ENCODE results near the gene SLC2A6. TPM values are rescaled to one million over a fixed set of nuclear protein-coding genes. Genes with fewer than 3 reads are reported as not detected.
A peak's percentile ranks its signal among the peaks of the same experiment; 100 is the strongest.

SLC2A6 gene
- total and polyA plus RNA-seq, 4 donors: 5.7 to 26.3 (median 20.3) TPM

GRCh38 chr9:133443982-133444381 lies 34.9 kb downstream of the SLC2A6 start:
- no peak overlapping the region for H3K4me3 ChIP-seq (ENCODE audit: low read depth, low read length)
- H3K36me3 ChIP-seq (ENCODE audit: control insufficient read depth, insufficient read depth, low read length): peaks cover 44% of the 10 kb centered on the region
- 82% methylated on average over 6 of the region's 8 CpGs for WGBS (ENCODE audit: insufficient coverage)

DNA sequence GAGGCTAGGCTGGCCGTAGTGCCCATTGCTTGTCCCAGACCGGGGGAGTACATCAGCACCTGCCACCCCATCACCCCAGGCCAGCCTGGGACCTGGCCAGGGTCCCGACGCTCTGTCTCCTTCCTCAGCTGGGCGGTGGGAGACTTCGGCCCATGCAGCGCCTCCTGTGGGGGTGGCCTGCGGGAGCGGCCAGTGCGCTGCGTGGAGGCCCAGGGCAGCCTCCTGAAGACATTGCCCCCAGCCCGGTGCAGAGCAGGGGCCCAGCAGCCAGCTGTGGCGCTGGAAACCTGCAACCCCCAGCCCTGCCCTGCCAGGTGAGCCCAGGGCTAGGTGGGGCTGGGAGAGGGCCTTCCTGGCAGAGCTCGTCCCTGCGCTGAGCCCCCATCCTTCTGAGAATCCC lies 35.7 kb downstream of the SLC2A6 start:
- Histone ChIP-seq H3K27ac (ENCODE audit: low read depth, low read length) (no peak overlapping the region), H3K9me3 (ENCODE audit: control insufficient read depth, insufficient read depth, low read length) (no peaks in the 10 kb centered on the region), H3K36me3 (ENCODE audit: control insufficient read depth, insufficient read depth, low read length) (peaks cover 42% of the 10 kb centered on the region), H3K27me3 (ENCODE audit: control insufficient read depth, insufficient read depth, low read length) (no peaks in the 10 kb centered on the region), H3K4me1 (ENCODE audit: control insufficient read depth, insufficient read depth, low read length) (no peaks in the 10 kb centered on the region), H3K4me3 (ENCODE audit: low read depth, low read length) (no peak overlapping the region)
- WGBS (ENCODE audit: insufficient coverage): 90% methylated on average over 12 of the region's 15 CpGs
- no peak for DNase-seq (ENCODE audit: low read depth in 4 of 6, low spot score in 6 of 6)

More at GRCh38 chr9:133443982-133444381, 34.9 kb downstream of the SLC2A6 start:
- no peaks in the 10 kb centered on the region for H3K27me3 ChIP-seq (ENCODE audit: control insufficient read depth, insufficient read depth, low read length)
- no peaks in the 10 kb centered on the region for H3K9me3 ChIP-seq (ENCODE audit: control insufficient read depth, insufficient read depth, low read length)
- H3K27ac ChIP-seq (ENCODE audit: low read depth, low read length): no peak overlapping the region
- DNase-seq (ENCODE audit: low read depth in 4 of 6, low spot score in 6 of 6): no peak
- no peaks in the 10 kb centered on the region for H3K4me1 ChIP-seq (ENCODE audit: control insufficient read depth, insufficient read depth, low read length)

DNA sequence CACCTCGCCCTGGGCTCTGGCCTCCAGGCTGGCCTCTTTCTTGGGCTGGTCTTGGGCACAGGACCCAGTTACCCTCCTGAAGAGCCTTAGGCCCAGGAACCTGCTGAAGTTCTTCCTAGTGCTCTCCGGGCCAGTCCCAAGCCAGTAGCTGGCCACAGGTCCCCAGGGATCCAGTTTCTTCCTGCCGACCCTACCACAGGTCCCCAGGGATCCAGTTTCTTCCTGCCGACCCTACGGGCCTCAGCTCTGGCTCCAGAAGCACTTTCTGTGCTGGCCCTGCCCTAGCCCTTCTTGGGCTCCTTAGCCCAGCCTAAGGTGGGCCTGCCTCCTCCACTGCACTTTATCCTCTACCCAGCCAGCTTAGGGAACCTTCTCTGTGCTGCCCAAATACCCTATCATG lies 37.3 kb downstream of the SLC2A6 start:
- DNase-seq (ENCODE audit: low read depth in 4 of 6, low spot score in 6 of 6): no peak
- H3K4me3 ChIP-seq (ENCODE audit: low read depth, low read length): no peak overlapping the region
- H3K4me1 ChIP-seq (ENCODE audit: control insufficient read depth, insufficient read depth, low read length): no peaks in the 10 kb centered on the region
- no peaks in the 10 kb centered on the region for H3K9me3 ChIP-seq (ENCODE audit: control insufficient read depth, insufficient read depth, low read length)
- H3K36me3 ChIP-seq (ENCODE audit: control insufficient read depth, insufficient read depth, low read length): peaks cover 48% of the 10 kb centered on the region
- no peaks in the 10 kb centered on the region for H3K27me3 ChIP-seq (ENCODE audit: control insufficient read depth, insufficient read depth, low read length)
- WGBS (ENCODE audit: insufficient coverage): 82% methylated on average over 5 of the region's 5 CpGs
- H3K27ac ChIP-seq (ENCODE audit: low read depth, low read length): no peak overlapping the region

DNA sequence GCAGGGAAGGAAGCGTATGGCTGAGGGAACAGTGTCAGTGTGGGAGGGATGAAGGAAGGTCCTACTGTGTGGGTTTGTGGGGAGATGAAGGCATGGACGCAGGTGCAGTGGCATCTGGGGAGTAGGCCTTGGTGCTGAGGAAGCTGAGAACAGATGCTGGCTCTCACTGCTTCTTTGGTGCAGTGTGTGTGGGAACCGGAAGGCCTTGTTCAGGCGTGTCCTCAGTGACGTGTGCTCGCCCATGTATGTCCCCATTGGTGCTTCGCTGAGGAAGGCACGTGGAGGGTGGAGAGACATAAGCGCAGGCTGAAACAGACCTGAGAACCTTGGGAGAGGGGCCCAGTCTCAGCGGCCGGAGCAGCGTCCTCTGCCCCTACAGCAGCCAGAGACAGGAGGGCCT lies 38.0 kb downstream of the SLC2A6 start:
- Histone ChIP-seq H3K4me1 (ENCODE audit: control insufficient read depth, insufficient read depth, low read length) (no peaks in the 10 kb centered on the region), H3K27ac (ENCODE audit: low read depth, low read length) (no peak overlapping the region), H3K27me3 (ENCODE audit: control insufficient read depth, insufficient read depth, low read length) (no peaks in the 10 kb centered on the region), H3K9me3 (ENCODE audit: control insufficient read depth, insufficient read depth, low read length) (no peaks in the 10 kb centered on the region), H3K36me3 (ENCODE audit: control insufficient read depth, insufficient read depth, low read length) (peaks cover 48% of the 10 kb centered on the region), H3K4me3 (ENCODE audit: low read depth, low read length) (no peak overlapping the region)
- WGBS (ENCODE audit: insufficient coverage): 95% methylated on average over 8 of the region's 12 CpGs
- DNase-seq (ENCODE audit: low read depth in 4 of 6, low spot score in 6 of 6): no peak

DNA sequence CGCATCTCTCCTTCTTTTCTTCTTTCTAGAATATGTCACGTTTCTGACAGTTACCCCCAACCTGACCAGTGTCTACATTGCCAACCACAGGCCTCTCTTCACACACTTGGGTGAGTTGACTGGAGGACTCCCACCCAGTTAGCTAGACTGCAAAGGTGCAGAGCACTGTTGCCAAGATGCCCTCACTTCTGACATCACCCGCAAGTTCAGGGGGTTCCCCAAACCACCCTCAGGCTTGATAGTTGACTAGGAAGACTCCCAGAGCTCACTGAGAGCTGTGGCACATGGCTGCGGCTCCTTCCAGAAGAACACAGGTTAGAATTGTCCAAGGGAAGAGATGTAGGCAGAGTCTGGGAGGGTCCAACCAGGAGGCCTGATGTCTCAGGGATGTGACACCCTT lies 39.6 kb downstream of the SLC2A6 start:
- no peaks in the 10 kb centered on the region for H3K4me1 ChIP-seq (ENCODE audit: control insufficient read depth, insufficient read depth, low read length)
- no peak overlapping the region for H3K4me3 ChIP-seq (ENCODE audit: low read depth, low read length)
- H3K27ac ChIP-seq (ENCODE audit: low read depth, low read length): no peak overlapping the region
- H3K27me3 ChIP-seq (ENCODE audit: control insufficient read depth, insufficient read depth, low read length): no peaks in the 10 kb centered on the region
- no peak for DNase-seq (ENCODE audit: low read depth in 4 of 6, low spot score in 6 of 6)
- 100% methylated on average over 2 of the region's 4 CpGs for WGBS (ENCODE audit: insufficient coverage)
- peaks cover 41% of the 10 kb centered on the region for H3K36me3 ChIP-seq (ENCODE audit: control insufficient read depth, insufficient read depth, low read length)
- H3K9me3 ChIP-seq (ENCODE audit: control insufficient read depth, insufficient read depth, low read length): no peaks in the 10 kb centered on the region

DNA sequence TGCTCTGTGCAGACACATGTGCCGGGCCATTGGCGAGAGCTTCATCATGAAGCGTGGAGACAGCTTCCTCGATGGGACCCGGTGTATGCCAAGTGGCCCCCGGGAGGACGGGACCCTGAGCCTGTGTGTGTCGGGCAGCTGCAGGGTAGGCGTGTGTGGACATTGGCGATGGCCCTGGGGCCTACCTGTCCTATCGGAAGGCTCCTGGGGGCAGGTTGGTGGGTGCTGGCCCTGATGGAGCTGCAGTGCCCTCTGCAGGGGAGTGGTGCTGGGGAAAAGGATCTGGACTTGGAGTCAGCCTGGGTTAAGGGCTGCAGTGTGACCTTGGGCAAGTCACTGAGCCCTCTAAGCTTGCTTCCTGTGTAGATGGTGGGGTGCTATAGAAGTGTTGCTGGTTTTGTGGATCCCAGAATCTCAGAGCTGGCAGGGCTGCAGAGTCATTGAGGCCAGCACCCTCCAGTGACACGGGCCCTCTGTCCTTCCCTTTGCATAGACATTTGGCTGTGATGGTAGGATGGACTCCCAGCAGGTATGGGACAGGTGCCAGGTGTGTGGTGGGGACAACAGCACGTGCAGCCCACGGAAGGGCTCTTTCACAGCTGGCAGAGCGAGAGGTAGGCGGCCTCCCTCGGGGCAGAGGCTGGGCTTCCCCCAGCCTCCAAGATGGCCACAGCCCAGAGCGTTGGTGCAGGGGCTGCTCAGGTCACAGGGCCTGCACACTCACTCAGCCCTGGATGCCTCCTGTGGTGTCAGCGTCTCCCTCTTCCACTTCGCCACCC lies 41.0 kb downstream of the SLC2A6 start:
- Histone ChIP-seq H3K36me3 (ENCODE audit: control insufficient read depth, insufficient read depth, low read length) (peaks cover 40% of the 10 kb centered on the region), H3K4me1 (ENCODE audit: control insufficient read depth, insufficient read depth, low read length) (no peaks in the 10 kb centered on the region), H3K9me3 (ENCODE audit: control insufficient read depth, insufficient read depth, low read length) (no peaks in the 10 kb centered on the region), H3K4me3 (ENCODE audit: low read depth, low read length) (no peak overlapping the region), H3K27ac (ENCODE audit: low read depth, low read length) (no peak overlapping the region), H3K27me3 (ENCODE audit: control insufficient read depth, insufficient read depth, low read length) (no peaks in the 10 kb centered on the region)
- DNase-seq (ENCODE audit: low read depth in 4 of 6, low spot score in 6 of 6): no peak
- 89% methylated on average over 20 of the region's 20 CpGs for WGBS (ENCODE audit: insufficient coverage)

- Histone ChIP-seq H3K27me3 (ENCODE audit: control insufficient read depth, insufficient read depth, low read length) (no peaks in the 10 kb centered on the region), H3K27ac (ENCODE audit: low read depth, low read length) (no peak overlapping the region), H3K4me3 (ENCODE audit: low read depth, low read length) (no peak overlapping the region), H3K36me3 (ENCODE audit: control insufficient read depth, insufficient read depth, low read length) (peaks cover 36% of the 10 kb centered on the region), H3K9me3 (ENCODE audit: control insufficient read depth, insufficient read depth, low read length) (no peaks in the 10 kb centered on the region), H3K4me1 (ENCODE audit: control insufficient read depth, insufficient read depth, low read length) (no peaks in the 10 kb centered on the region)
- WGBS (ENCODE audit: insufficient coverage): 70% methylated on average over 5 of the region's 16 CpGs
- no peak for DNase-seq (ENCODE audit: low read depth in 4 of 6, low spot score in 6 of 6)
These were observed 42.2 kb downstream of the SLC2A6 start for GRCh38 chr9:133436681-133437080.

GRCh38 chr9:133433351-133433843 lies 45.5 kb downstream of the SLC2A6 start:
- Histone ChIP-seq H3K4me1 (ENCODE audit: control insufficient read depth, insufficient read depth, low read length) (peaks cover 3% of the 10 kb centered on the region), H3K27me3 (ENCODE audit: control insufficient read depth, insufficient read depth, low read length) (peaks cover 2% of the 10 kb centered on the region), H3K9me3 (ENCODE audit: control insufficient read depth, insufficient read depth, low read length) (no peaks in the 10 kb centered on the region), H3K36me3 (ENCODE audit: control insufficient read depth, insufficient read depth, low read length) (peaks cover 19% of the 10 kb centered on the region), H3K27ac (ENCODE audit: low read depth, low read length) (no peak overlapping the region), H3K4me3 (ENCODE audit: low read depth, low read length) (no peak overlapping the region)
- WGBS (ENCODE audit: insufficient coverage): 83% methylated on average over 11 of the region's 11 CpGs
- DNase-seq (ENCODE audit: low read depth in 4 of 6, low spot score in 6 of 6): no peak

DNA sequence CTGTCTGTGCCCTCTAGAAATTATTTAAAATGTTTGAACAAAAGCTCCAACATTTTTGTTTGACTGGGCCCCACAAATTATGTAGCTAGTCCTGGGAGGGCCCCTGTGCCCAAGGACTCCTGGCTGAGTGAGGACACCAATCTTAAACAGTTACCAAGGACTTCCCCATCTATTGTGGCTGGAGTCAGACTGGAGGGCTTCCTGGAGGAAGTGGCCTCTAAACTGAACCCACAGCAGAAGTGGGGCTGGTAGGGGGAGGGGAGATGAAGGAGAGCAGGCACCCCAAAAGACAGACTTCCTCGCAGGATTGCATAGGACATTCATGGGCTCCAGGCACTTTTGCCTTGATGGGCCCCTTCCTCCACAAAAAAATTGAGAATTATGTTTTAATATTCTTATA lies 48.7 kb downstream of the SLC2A6 start:
- WGBS (ENCODE audit: insufficient coverage): no CpG with 5 or more reads among the region's 1 CpG
- Histone ChIP-seq H3K4me1 (ENCODE audit: control insufficient read depth, insufficient read depth, low read length) (peaks cover 3% of the 10 kb centered on the region), H3K4me3 (ENCODE audit: low read depth, low read length) (no peak overlapping the region), H3K36me3 (ENCODE audit: control insufficient read depth, insufficient read depth, low read length) (peaks cover 22% of the 10 kb centered on the region), H3K27ac (ENCODE audit: low read depth, low read length) (no peak overlapping the region), H3K27me3 (ENCODE audit: control insufficient read depth, insufficient read depth, low read length) (peaks cover 19% of the 10 kb centered on the region), H3K9me3 (ENCODE audit: control insufficient read depth, insufficient read depth, low read length) (no peaks in the 10 kb centered on the region)
- DNase-seq (ENCODE audit: low read depth in 4 of 6, low spot score in 6 of 6): no peak

- no peak overlapping the region for H3K4me3 ChIP-seq (ENCODE audit: low read depth, low read length)
- peak in 2 of 6 donors; percentile 2 to 10 for DNase-seq (ENCODE audit: low read depth in 4 of 6, low spot score in 6 of 6)
- H3K9me3 ChIP-seq (ENCODE audit: control insufficient read depth, insufficient read depth, low read length): no peaks in the 10 kb centered on the region
- H3K27ac ChIP-seq (ENCODE audit: low read depth, low read length): no peak overlapping the region
- H3K27me3 ChIP-seq (ENCODE audit: control insufficient read depth, insufficient read depth, low read length): peaks cover 19% of the 10 kb centered on the region
- H3K4me1 ChIP-seq (ENCODE audit: control insufficient read depth, insufficient read depth, low read length): peaks cover 3% of the 10 kb centered on the region
- H3K36me3 ChIP-seq (ENCODE audit: control insufficient read depth, insufficient read depth, low read length): peaks cover 24% of the 10 kb centered on the region
- 14% methylated on average over 48 of the region's 49 CpGs for WGBS (ENCODE audit: insufficient coverage)
These were observed 49.2 kb downstream of the SLC2A6 start for GRCh38 chr9:133429641-133430161.
